Right lung (tissue), 5 donors: ENCODE measurements around the gene ELMO1. TPM values are rescaled to one million over a fixed set of nuclear protein-coding genes. Genes with fewer than 3 reads are reported as not detected.

Experiments used
- DNase-seq, 2 donors: peaks; one replicate each; pipeline ENCODE4 v3.0.0-alpha.2; 2013
- polyA plus RNA-seq, 5 donors: library from polyadenylated mRNA; unstranded; fragments of 120-200 nt; gene quantifications; one replicate each; pipeline versions ENCODE4 v1.2.1 to v1.2.3, GENCODE V29; 2013; ENCODE audit warnings: inconsistent platforms in 1 of 5, low replicate concordance in 1 of 5; ENCODE audit not compliant: insufficient read length in 5 of 5, insufficient read depth in 1 of 5

The ELMO1 gene
- polyA plus RNA-seq, 5 donors, result 36.7 to 56.0 (median 46.0) TPM

- no peak for DNase-seq
Observed at GRCh38 chr7:36884910-36885309, 563.8 kb downstream of the ELMO1 start.

- no peak for DNase-seq
Observed at GRCh38 chr7:36884351-36884750, 564.3 kb downstream of the ELMO1 start.

DNA sequence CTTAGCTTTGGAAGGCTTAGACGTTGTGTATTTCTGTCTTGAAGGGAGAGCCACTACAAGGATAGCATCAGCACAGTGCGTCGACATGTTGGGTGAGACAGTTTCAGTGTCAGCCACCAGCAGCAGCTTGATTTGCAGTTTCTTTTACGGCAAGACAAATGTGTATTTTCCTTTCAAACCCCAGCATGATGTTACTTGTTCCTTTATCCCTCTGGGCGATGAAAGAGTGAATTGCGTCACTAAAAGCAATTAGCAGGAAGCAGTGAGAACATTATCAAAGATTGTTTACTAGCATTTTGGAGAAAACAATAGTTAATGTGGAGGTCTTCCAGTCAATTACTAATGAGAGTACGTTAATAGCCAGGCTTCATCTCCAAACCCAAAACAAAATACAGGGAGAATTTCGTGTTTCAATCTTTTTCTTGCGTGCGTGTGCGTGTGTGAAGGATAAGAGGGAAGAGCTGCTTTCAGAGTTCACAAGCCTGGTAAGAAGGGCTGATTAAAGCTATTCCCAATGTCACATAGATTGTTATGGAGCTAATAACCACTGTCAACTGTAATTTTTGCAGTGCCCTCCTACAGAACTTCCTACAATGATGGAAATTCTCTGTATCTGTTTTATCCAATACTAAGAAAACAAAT, 567.3 kb downstream of the ELMO1 start:
- no peak for DNase-seq

DNA sequence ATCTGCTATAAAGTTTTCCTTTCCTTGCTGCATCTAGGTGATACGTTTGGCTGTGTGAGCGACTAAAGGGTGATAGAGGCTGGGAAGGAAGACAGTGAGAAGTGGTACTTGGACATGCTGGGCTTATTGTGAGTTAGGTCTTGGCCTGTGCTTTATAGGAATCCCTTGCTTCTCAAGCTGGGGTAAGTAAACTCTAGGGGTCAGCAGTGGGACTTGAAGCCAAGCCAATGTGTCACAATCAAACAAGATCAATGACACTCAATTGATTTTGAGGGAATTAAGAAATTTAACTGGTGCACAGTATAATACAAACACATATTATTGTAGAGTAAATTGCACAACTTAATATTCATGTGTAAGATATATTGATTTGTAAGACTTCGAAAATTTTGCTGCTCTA, 568.6 kb downstream of the ELMO1 start:
- no peak for DNase-seq

DNA sequence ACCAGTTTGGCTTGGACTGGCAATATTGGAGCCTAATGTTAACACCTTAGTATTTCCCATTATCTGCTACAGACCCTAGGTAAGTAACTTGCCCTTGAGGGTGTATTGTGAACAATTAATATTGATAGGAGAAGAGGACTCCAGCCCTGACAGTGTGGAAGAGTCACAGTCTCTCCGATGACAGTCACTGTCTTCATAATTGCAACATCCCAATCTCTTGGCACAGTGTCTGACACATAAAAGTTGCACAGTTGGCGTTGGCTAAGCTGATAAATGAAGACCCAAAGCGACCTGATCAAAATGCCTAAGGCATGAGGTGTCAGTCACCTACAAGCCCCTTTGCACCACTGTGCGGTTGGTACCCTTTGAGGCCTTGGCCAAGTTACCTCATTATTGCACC, 569.6 kb downstream of the ELMO1 start:
- no peak for DNase-seq

GRCh38 chr7:36878288-36878687, 570.4 kb downstream of the ELMO1 start:
- no peak for DNase-seq

DNA sequence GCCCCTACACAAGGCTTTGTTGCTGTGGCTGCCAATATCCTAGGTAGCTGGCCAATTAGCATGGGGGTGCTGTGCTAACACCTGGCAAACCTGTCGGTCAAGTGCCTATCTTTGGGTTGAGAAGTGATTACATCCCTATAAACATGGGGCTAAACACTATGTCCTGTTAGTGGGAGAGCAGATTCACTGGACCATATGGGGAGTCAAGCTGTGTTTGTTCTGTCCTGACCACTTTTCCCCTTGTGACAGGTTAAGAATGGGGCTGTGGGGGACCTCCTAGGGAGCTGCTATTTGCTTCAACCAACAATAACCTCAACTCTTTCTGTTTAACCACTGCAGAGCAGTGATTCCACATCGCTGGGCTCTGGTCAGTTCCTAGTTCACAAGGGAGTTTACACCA, 572.9 kb downstream of the ELMO1 start:
- DNase-seq, result no peak

GRCh38 chr7:36874041-36874440, 574.6 kb downstream of the ELMO1 start:
- no peak for DNase-seq

GRCh38 chr7:36871863-36872262, 576.8 kb downstream of the ELMO1 start:
- DNase-seq, result no peak

DNA sequence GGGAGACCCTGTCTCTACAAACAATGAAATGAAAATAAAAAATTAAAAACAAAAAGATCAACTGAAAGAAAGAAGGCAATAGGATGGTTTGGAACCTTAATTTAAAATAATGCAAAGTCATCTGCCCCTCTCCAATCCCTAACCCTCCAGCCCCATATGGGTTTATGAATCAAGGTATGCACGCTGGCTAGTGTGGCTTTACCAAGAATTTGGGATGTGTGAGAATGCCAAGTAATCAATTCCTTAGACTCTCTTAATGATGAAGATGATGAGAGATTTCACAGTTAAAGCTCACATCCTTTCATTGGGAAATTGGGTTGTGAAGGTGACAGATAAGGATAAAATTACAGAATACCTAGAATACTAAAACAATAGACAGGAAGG, 577.3 kb downstream of the ELMO1 start:
- no peak for DNase-seq

- DNase-seq, result no peak
Observed at GRCh38 chr7:36870625-36871354, 577.9 kb downstream of the ELMO1 start.

DNA sequence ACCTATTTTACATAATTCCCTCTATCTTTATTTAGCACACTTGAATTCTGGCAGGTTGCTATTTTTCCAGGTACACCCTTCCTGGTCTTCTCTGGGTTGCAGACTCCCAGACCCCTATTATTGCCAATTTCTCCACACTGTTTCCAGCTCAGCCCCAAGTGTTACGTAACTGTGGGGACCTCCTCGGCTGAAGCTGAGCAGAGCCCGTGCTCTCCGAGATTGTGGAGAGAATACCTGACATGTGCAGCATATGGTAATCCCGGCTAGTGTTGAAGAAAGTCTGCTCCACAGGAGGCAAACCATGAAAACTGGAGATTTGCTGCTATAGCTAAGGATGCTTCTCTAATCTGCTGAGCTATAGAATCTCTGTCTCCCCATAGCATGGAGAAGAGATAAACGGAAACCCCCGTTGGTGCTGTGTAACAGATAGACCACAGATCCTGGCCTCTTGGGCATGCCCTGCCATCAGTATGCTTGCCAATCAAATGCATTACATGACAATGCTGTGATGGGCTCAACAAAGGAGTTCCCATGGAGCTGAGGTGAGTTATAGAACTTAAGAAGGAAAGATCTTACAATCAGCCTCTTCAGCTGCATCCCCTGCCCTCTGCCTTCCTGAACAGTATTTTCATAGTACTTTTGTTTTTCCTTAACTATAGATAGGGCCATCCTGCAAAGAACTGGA, 579.8 kb downstream of the ELMO1 start:
- no peak for DNase-seq

DNA sequence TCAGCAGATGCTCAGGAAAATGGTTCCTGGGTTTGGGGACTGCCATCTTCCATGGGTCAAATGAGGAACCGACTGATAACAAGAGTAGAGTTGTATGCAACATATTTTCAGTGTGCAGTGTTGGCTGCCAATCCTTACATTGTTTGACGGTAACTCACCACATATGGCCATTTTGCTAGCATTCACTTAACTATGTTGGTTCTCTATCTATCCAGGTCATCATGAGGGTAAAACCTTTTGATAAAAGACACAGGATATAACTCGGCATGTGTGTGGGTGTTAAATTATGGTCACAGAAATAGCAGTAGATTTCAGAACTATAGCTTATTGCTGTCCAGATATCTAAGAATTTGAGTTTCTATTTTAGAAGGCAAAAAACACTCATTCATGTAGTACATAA, 583.6 kb downstream of the ELMO1 start:
- DNase-seq, result no peak

GRCh38 chr7:36863901-36864701, 584.6 kb downstream of the ELMO1 start:
- no peak for DNase-seq

- no peak for DNase-seq
Observed at GRCh38 chr7:36862771-36863261, 585.8 kb downstream of the ELMO1 start.

DNA sequence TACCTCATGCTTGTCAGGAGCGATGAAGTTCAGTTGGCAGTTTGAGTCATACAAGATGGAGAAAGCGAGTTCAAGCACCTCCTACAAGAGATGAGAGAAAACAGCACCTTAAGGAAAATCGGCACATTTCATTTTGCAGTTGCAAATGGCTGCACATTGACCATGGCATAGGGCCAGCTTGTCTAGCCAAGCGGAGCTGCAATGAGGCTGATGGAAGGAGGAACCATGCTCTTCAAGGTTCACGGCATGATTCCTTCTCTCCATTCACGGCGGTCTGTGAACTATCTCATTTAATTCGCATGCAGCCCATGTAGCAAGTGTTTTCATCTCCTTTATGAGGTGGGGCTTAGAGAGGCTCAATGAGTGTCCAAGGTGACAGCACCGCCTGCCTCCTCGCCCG, 587.0 kb downstream of the ELMO1 start:
- no peak for DNase-seq

- no peak for DNase-seq
Observed at GRCh38 chr7:36860681-36861080, 588.0 kb downstream of the ELMO1 start.

- no peak for DNase-seq
Observed at GRCh38 chr7:36855330-36855729, 593.3 kb downstream of the ELMO1 start.

DNA sequence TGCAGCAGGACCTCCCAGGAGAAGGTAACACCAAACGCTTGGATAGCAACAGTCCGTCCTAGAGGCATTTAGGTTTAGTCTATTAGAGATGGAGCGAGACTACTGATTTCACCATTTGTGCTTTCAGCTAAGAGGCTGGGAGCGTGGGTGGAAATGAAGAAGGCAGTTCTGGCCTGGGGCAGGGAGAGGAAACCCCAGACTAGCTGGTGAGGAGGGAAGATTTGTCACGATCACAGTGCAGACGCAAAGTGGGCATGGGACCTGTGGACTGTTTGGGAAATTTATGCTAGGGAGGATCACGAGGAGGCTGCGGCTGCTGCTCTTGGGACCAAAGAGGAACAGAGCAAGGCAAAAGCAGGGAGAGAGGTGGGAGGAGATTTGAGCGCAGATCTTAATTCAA, 594.0 kb downstream of the ELMO1 start:
- DNase-seq, result no peak

- no peak for DNase-seq
Observed at GRCh38 chr7:36852931-36853330, 595.7 kb downstream of the ELMO1 start.

GRCh38 chr7:36852017-36852416, 596.6 kb downstream of the ELMO1 start:
- no peak for DNase-seq

GRCh38 chr7:36851382-36851781, 597.3 kb downstream of the ELMO1 start:
- no peak for DNase-seq
